Peyer's patch (tissue), 4 donors: Measurements from ENCODE around the gene GLRX5.

ENCODE experiments used
- POLR2A ChIP-seq, 2 donors: fragments of 450-650 bp; IDR thresholded peaks; one replicate each; pipeline ENCODE4 v1.5.1; 2017; ENCODE audit warnings: antibody characterized with exemption in 2 of 2, mild to moderate bottlenecking in 2 of 2, moderate library complexity in 2 of 2
- TF ChIP-seq, protein P1 (sequence below), 6 experiments: fragments of 450-650 bp in 4 of 6; fragments of 200-600 bp in 2 of 6; sonication (generic) in 1 of 6; IDR thresholded peaks; one replicate each; pipeline ENCODE4 v1.5.1; 2017 to 2019; ENCODE audit warnings: antibody characterized with exemption in 6 of 6, mild to moderate bottlenecking in 3 of 6, moderate library complexity in 1 of 6

DNA sequence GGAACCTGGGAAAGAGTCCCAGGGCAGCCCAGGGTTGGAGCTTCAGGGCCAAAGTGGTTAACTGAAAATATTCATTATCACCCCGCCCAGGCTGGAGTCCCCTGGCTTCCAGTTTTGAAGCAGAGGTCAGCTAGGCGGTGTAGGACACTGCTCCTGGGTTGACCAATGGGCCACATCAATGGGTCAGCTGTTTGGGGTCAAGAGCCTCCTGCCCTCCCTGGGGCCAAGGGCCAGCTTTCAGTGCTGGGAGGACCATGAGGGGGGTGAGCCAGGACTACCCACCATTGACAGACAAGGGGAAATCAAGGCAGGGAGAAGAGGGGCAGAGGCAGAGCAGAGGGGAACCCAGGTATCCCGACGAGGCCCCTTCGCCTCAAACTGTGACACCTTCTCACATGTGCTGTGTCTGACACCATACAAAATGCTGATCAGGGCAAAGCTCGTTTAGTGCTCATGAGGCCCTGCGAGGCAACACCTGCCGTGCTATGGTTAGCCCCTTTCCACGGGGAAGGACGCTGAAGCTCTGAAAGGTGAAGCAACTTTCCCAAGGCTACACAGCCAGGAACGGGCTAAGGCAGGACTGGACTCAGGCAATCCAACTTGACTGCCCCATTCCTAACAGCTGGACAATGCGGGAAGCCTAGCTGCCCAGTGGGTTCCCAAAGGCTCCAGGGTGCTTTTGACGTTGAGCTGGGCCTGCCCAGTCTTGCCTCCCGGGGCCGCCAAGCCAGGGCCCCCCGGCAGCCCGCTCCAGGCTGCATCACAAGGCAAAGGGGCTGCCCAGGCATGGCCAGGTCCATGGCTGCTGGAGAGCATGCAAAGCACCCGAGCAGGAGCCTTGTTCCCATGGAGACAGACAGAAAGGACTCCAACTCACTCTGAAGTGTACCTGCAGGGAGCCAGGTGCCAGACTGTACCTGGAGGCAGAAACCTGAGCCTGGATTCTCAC, 20.4 kb upstream of the GLRX5 start:
- TF ChIP-seq, protein P1, sequence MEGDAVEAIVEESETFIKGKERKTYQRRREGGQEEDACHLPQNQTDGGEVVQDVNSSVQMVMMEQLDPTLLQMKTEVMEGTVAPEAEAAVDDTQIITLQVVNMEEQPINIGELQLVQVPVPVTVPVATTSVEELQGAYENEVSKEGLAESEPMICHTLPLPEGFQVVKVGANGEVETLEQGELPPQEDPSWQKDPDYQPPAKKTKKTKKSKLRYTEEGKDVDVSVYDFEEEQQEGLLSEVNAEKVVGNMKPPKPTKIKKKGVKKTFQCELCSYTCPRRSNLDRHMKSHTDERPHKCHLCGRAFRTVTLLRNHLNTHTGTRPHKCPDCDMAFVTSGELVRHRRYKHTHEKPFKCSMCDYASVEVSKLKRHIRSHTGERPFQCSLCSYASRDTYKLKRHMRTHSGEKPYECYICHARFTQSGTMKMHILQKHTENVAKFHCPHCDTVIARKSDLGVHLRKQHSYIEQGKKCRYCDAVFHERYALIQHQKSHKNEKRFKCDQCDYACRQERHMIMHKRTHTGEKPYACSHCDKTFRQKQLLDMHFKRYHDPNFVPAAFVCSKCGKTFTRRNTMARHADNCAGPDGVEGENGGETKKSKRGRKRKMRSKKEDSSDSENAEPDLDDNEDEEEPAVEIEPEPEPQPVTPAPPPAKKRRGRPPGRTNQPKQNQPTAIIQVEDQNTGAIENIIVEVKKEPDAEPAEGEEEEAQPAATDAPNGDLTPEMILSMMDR (IDR thresholded peaks at IDR 0.05) = no peak
- no peak for TF ChIP-seq POLR2A (IDR thresholded peaks at IDR 0.05)
